ENCODE data around the gene RECQL.
"Not testable (repeated sequence)": the region's sequence is repeated elsewhere in the genome, so short reads cannot be mapped to it uniquely, and the experiment has no call there.

Gene RECQL

GRCh38 chr12:21438643-21439042 lies 62.8 kb downstream of the RECQL start:
- Histone ChIP-seq H3K4me3 (replicated peaks; ENCODE audit: low read depth, low read length) (peak overlapping the region; percentile 65), H3K36me3 (ENCODE audit: control insufficient read depth, insufficient read depth, low read length) (peaks cover 4% of the 10 kb centered on the region; the same call in 1 of the 2 replicates), H3K27me3 (replicated peaks; ENCODE audit: control insufficient read depth, insufficient read depth, low read length) (no peaks in the 10 kb centered on the region)
- no peak for TF ChIP-seq CTCF (IDR thresholded peaks at IDR 0.05; ENCODE audit: insufficient read depth, low read length, poor library complexity, severe bottlenecking)
- DNase-seq (ENCODE audit: extremely low read depth, insufficient read length), result no peak

- TF ChIP-seq CTCF (IDR thresholded peaks at IDR 0.05; ENCODE audit: insufficient read depth, low read length, poor library complexity, severe bottlenecking), result no peak
- no peak for DNase-seq (ENCODE audit: extremely low read depth, insufficient read length)
- Histone ChIP-seq H3K4me3 (replicated peaks; ENCODE audit: low read depth, low read length) (no peak overlapping the region), H3K27me3 (replicated peaks; ENCODE audit: control insufficient read depth, insufficient read depth, low read length) (no peaks in the 10 kb centered on the region; the same call in 1 of the 2 replicates), H3K36me3 (ENCODE audit: control insufficient read depth, insufficient read depth, low read length) (no peaks in the 10 kb centered on the region)
Measured at GRCh38 chr12:21434699-21435098, 66.7 kb downstream of the RECQL start.

DNA sequence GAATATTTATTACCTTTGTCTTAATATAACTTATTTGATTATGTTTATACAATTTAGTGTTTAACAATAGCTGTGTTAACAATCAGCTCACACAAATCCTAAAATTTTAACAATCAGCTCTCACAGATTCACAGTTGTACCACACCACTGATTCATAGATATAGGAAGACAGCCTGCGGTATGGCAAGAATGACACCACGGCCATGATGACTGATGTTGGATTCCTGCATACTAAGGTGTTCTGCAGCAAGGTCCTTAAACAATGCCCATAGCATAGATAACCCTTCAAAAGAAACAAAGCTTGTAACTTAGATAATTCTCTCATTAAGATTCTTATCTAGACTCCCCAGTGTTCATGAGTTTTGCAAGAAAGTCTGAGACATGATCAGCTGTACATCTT lies 67.9 kb downstream of the RECQL start:
- DNase-seq (ENCODE audit: extremely low read depth, insufficient read length), result no peak
- Histone ChIP-seq H3K36me3 (ENCODE audit: control insufficient read depth, insufficient read depth, low read length) (no peaks in the 10 kb centered on the region), H3K4me3 (replicated peaks; ENCODE audit: low read depth, low read length) (no peak overlapping the region), H3K27me3 (replicated peaks; ENCODE audit: control insufficient read depth, insufficient read depth, low read length) (no peaks in the 10 kb centered on the region; the same call in 1 of the 2 replicates)
- no peak for TF ChIP-seq CTCF (IDR thresholded peaks at IDR 0.05; ENCODE audit: insufficient read depth, low read length, poor library complexity, severe bottlenecking)

DNA sequence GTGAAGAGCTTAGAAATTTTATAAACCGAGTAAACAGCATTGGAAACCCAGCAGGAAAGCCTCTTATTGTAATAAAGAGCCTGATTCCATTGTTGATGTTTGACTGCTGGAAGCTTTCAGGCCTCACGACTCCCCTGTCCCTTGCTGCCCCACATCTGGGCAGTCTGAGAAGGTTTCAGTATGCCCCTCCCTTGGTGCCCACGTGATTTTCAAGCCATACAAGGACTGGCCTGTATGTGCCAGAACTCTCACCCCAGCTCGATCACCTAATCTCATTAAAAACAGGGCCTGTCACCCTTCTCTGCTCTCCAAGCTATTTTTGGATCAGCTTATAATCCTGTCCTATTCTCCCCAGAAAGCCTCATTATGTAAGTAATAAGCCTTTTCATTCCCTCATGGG lies 71.4 kb downstream of the RECQL start:
- no peak for TF ChIP-seq CTCF (IDR thresholded peaks at IDR 0.05; ENCODE audit: insufficient read depth, low read length, poor library complexity, severe bottlenecking)
- H3K4me3 ChIP-seq (replicated peaks; ENCODE audit: low read depth, low read length), result no peak overlapping the region
- DNase-seq (ENCODE audit: extremely low read depth, insufficient read length), result no peak

DNA sequence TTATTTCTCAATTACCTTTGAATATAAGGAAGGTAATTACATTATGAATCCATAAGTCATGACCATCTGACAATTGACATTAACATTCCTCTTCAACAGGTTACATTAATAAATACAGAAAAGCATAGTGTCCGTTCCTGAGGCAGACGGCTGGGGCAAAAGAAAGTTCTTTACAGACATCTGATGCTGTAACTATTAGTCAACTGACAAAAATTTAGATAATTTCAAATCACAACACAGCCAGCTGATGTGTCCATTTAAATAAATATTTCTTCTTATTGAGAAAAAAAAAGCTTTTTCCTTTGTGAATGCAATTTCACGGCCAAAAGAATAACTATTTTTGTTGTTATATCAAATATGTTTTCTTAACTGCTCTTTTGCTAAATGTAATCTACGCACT lies 73.2 kb downstream of the RECQL start:
- no peak for DNase-seq (ENCODE audit: extremely low read depth, insufficient read length)
- no peaks in the 10 kb centered on the region for H3K36me3 ChIP-seq (ENCODE audit: control insufficient read depth, insufficient read depth, low read length)
- H3K27me3 ChIP-seq (replicated peaks; ENCODE audit: control insufficient read depth, insufficient read depth, low read length), result no peaks in the 10 kb centered on the region; the same call in 1 of the 2 replicates
- no peak overlapping the region for H3K4me3 ChIP-seq (replicated peaks; ENCODE audit: low read depth, low read length)
- TF ChIP-seq CTCF (IDR thresholded peaks at IDR 0.05; ENCODE audit: insufficient read depth, low read length, poor library complexity, severe bottlenecking), result no peak

More for the DNA sequence above, 71.4 kb downstream of the RECQL start:
- H3K36me3 ChIP-seq (ENCODE audit: control insufficient read depth, insufficient read depth, low read length), result no peaks in the 10 kb centered on the region
- no peaks in the 10 kb centered on the region; the same call in 1 of the 2 replicates for H3K27me3 ChIP-seq (replicated peaks; ENCODE audit: control insufficient read depth, insufficient read depth, low read length)

DNA sequence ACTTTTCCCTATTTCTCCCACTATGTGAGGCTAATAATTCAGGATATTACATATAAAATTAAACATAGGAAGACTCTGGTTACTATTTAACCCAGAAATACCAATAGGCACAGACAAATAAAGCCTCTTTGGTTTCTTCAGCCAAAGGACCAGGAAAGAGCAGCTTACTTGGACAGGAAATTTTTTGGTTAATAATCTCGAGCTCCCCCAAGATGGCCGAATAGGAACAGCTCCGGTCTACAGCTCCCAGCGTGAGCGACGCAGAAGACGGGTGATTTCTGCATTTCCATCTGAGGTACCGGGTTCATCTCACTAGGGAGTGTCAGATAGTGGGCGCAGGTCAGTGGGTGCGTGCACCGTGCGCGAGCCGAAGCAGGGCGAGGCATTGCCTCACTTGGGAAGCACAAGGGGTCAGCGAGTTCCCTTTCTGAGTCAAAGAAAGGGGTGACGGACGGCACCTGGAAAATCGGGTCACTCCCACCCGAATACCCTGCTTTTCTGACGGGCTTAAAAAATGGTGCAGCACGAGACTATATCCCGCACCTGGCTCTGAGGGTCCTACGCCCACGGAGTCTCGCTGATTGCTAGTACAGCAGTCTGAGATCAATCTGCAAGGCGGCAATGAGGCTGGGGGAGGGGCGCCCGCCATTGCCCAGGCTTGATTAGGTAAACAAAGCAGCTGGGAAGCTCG lies 82.3 kb downstream of the RECQL start:
- DNase-seq (ENCODE audit: extremely low read depth, insufficient read length); H3K36me3 ChIP-seq (ENCODE audit: control insufficient read depth, insufficient read depth, low read length); H3K27me3 ChIP-seq (replicated peaks; ENCODE audit: control insufficient read depth, insufficient read depth, low read length); H3K4me3 ChIP-seq (replicated peaks; ENCODE audit: low read depth, low read length): not testable (repeated sequence)
